Suprapubic skin (tissue), 4 donors: ENCODE data around the gene SLC12A3. TPM values are rescaled to one million over a fixed set of nuclear protein-coding genes. Genes with fewer than 3 reads are reported as not detected.
A peak's percentile ranks its signal among the peaks of the same experiment; 100 is the strongest.

Source experiments
- DNase-seq, 2 donors: peaks; one replicate each; pipeline ENCODE4 v3.0.0-alpha.2; 2019; ENCODE audit warnings: low spot score in 2 of 2
- H3K27ac ChIP-seq: fragments of 200-600 bp; sonication (generic); one replicate; pipeline ENCODE4 v1.5.1; 2019
- H3K27me3 ChIP-seq: fragments of 200-600 bp; sonication (generic); one replicate; pipeline ENCODE4 v1.5.1; 2019
- H3K36me3 ChIP-seq: fragments of 200-600 bp; sonication (generic); one replicate; pipeline ENCODE4 v1.5.1; 2019
- H3K4me1 ChIP-seq: fragments of 200-600 bp; sonication (generic); one replicate; pipeline ENCODE4 v1.5.1; 2019
- H3K4me3 ChIP-seq: fragments of 200-600 bp; sonication (generic); one replicate; pipeline ENCODE4 v1.5.1; 2019; ENCODE audit warnings: mild to moderate bottlenecking
- H3K9me3 ChIP-seq: fragments of 200-600 bp; sonication (generic); one replicate; pipeline ENCODE4 v1.5.1; 2019
- EP300 ChIP-seq: sonication (generic); formaldehyde crosslinking; IDR thresholded peaks from one replicate; pipeline ENCODE4 v1.6.1; 2017; ENCODE audit warnings: antibody characterized with exemption
- POLR2A ChIP-seq, 2 donors: fragments of 450-650 bp; IDR thresholded peaks; one replicate each; pipeline ENCODE4 v1.6.1; 2017; ENCODE audit warnings: antibody characterized with exemption in 2 of 2, mild to moderate bottlenecking in 2 of 2, moderate library complexity in 2 of 2
- POLR2AphosphoS5 ChIP-seq, 3 donors: sonication (generic); formaldehyde crosslinking; IDR thresholded peaks; one replicate each; pipeline ENCODE4 v1.6.1; 2017; ENCODE audit warnings: antibody characterized with exemption in 3 of 3
- WGBS: methylation state at CpG from one replicate; pipeline ENCODE4 v1.1.5; 2018; 5-methylcytosine and 5-hydroxymethylcytosine counted together
- total RNA-seq, 4 donors: library from RNA; depleted of rRNA; stranded (reverse); fragments of >200 nt; gene quantifications; one replicate each; pipeline ENCODE4 v1.1.0, GENCODE V29; 2016
- TF ChIP-seq, protein P1 (sequence below), 2 donors: fragments of 200-600 bp in 1 of 2; fragments of 450-650 bp in 1 of 2; sonication (generic) in 1 of 2; IDR thresholded peaks; one replicate each; pipeline ENCODE4 v1.5.1; 2016 to 2019; ENCODE audit warnings: antibody characterized with exemption in 2 of 2, mild to moderate bottlenecking in 1 of 2, moderate library complexity in 1 of 2

Gene SLC12A3
- total RNA-seq, 4 donors from 2014 or later, result 0.13 TPM; not detected in 3

DNA sequence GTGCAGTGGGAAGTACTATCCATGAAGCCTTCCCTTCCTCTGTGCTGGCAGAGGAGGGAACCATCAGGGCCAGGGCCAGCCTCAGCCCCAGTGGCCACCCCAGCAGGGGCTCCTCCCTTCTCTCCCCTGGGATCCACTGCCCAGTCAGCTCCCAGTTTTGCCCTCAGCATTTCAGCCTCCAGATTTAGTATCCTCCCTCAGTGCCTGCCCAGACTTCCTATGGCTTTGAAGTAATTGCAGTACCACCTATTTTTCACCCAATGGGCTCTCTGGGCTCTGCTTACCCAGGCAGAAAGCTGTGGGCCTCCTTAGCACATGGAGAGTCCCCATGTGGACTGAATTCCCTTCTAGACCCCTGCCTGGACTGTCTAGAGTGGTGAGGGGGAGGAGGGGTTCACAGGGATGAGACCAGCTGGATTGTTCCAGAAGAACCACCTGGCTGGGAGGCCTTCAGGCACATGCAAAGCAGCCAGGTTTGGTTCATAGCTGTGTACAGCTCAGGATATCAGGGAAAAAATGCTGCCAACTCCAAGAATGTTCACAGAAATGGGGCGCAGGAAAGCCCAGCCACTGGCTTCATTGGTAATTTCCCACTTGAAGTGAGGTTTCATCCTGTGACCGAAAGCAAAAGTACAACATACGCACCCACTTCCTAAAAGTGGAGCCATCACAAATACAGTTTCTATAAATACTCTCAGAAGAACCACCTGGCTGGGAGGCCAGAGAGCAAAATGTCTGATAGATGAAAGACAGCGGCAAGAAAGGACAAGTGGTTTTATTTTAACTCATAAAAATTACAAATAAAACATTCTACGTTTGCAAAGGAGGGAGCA is 51.8 kb downstream of the SLC12A3 start:
- Histone ChIP-seq H3K27ac (peak overlapping the region; percentile 19), H3K4me3 (no peak overlapping the region), H3K36me3 (no peaks in the 10 kb centered on the region), H3K9me3 (no peaks in the 10 kb centered on the region), H3K4me1 (peaks cover 42% of the 10 kb centered on the region), H3K27me3 (no peaks in the 10 kb centered on the region)
- 67% methylated on average over 5 of the region's 5 CpGs for WGBS
- DNase-seq, result no peak
- TF ChIP-seq EP300, result no peak
- TF ChIP-seq, protein P1, sequence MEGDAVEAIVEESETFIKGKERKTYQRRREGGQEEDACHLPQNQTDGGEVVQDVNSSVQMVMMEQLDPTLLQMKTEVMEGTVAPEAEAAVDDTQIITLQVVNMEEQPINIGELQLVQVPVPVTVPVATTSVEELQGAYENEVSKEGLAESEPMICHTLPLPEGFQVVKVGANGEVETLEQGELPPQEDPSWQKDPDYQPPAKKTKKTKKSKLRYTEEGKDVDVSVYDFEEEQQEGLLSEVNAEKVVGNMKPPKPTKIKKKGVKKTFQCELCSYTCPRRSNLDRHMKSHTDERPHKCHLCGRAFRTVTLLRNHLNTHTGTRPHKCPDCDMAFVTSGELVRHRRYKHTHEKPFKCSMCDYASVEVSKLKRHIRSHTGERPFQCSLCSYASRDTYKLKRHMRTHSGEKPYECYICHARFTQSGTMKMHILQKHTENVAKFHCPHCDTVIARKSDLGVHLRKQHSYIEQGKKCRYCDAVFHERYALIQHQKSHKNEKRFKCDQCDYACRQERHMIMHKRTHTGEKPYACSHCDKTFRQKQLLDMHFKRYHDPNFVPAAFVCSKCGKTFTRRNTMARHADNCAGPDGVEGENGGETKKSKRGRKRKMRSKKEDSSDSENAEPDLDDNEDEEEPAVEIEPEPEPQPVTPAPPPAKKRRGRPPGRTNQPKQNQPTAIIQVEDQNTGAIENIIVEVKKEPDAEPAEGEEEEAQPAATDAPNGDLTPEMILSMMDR (IDR thresholded peaks at IDR 0.05), result no peak
- no peak for TF ChIP-seq POLR2A (IDR thresholded peaks at IDR 0.05)
- no peak for TF ChIP-seq POLR2AphosphoS5 (IDR thresholded peaks at IDR 0.05)

DNA sequence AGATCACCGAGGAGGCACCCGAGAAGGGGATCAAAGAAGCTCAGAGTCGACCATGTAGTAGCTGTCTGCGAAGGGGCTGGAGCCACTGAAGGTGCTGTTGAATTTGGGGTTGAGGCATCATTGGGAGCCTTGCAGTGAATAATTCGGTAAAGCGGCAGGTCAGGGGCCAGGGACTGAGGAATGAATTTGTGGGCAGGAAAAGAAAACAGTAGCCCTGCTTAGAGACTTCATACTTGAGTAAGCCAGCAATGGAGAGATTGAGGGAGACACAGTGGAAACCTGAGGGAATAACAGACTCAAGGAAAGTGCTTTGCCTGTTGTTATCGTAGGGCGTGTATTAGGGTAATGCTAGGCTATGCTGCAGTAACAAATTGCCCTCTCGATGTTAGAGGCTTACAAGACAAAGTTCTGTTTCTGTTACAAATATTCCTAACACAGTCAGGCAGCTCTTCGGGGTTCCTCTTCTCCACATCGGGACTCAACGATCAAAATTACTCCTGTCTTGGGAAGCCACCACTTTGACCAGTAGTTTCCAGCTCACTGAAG is 53.5 kb downstream of the SLC12A3 start:
- Histone ChIP-seq H3K4me3 (no peak overlapping the region), H3K4me1 (peaks cover 35% of the 10 kb centered on the region), H3K27me3 (no peaks in the 10 kb centered on the region), H3K36me3 (no peaks in the 10 kb centered on the region), H3K9me3 (no peaks in the 10 kb centered on the region), H3K27ac (no peak overlapping the region)
- whole genome bisulfite sequencing, result 93% methylated on average over 12 of the region's 12 CpGs
- TF ChIP-seq POLR2A (IDR thresholded peaks at IDR 0.05) (no peak), EP300 (no peak), POLR2AphosphoS5 (IDR thresholded peaks at IDR 0.05) (no peak)
- TF ChIP-seq, protein P1 (IDR thresholded peaks at IDR 0.05), result no peak
- no peak for DNase-seq

DNA sequence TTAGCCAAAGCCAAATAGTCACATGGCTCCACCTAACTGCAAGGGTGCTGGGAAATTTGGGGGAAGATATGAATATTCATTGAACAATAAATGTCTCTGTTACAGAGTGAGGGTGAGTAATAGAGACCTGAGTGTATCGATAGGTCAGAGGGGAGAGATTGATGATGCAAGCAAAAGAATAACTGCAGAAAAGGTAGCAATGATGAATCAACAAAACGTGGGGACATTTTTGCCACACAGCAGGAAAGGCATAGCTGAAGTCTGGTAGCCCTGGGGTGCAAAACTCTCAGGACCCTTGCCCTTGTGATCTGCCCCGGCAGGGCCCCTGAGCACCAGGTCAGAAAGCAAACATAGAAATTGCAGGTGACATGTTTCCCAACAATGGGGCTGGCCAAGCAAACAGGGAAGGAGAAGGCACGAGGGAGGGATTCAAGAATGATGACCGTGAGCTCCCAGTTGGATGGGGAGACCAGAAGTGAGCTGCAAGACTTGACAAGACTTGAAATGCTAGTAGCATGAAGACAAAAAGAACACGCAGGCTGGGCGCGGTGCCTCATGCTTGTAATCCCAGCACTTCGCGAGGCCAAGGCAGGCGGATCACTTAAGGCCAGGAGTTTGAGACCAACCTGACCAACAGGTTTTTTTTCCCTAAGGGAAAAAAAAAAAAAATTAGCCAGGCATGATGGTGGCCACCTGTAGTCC is 54.2 kb downstream of the SLC12A3 start:
- no peak for DNase-seq
- Histone ChIP-seq H3K27ac (no peak overlapping the region), H3K4me3 (no peak overlapping the region), H3K4me1 (peaks cover 35% of the 10 kb centered on the region), H3K27me3 (no peaks in the 10 kb centered on the region), H3K9me3 (no peaks in the 10 kb centered on the region), H3K36me3 (no peaks in the 10 kb centered on the region)
- TF ChIP-seq POLR2AphosphoS5 (IDR thresholded peaks at IDR 0.05) (no peak), POLR2A (IDR thresholded peaks at IDR 0.05) (no peak), EP300 (no peak)
- TF ChIP-seq, protein P1 (IDR thresholded peaks at IDR 0.05), result no peak
- 49% methylated on average over 11 of the region's 11 CpGs for WGBS

GRCh38 chr16:56921571-56921970 is 56.6 kb downstream of the SLC12A3 start:
- Histone ChIP-seq H3K36me3 (no peaks in the 10 kb centered on the region), H3K27ac (no peak overlapping the region), H3K4me3 (no peak overlapping the region), H3K4me1 (peaks cover 19% of the 10 kb centered on the region), H3K9me3 (no peaks in the 10 kb centered on the region), H3K27me3 (no peaks in the 10 kb centered on the region)
- 73% methylated on average over 4 of the region's 4 CpGs for WGBS
- no peak for DNase-seq
- TF ChIP-seq, protein P1 (IDR thresholded peaks at IDR 0.05), result no peak
- TF ChIP-seq POLR2A (IDR thresholded peaks at IDR 0.05) (no peak), POLR2AphosphoS5 (IDR thresholded peaks at IDR 0.05) (no peak), EP300 (no peak)
